ENCODE measurements around the gene PERM1. TPM values are rescaled to one million over a fixed set of nuclear protein-coding genes. Genes with fewer than 3 reads are reported as not detected.
"Not testable (repeated sequence)": the region's sequence is repeated elsewhere in the genome, so short reads cannot be mapped to it uniquely, and the experiment has no call there.

PERM1 gene
- total RNA-seq, 1 experiment from 2014 or later = 0.17 TPM

GRCh38 chr1:981491-981954 lies 370 bp downstream of the PERM1 start:
- DNase-seq (ENCODE audit: low spot score) = no peak
- in situ Hi-C loops (cut with HindIII; ENCODE audit: low sequenced_read_pairs) = no loop called here

- in situ Hi-C loops (cut with HindIII; ENCODE audit: low sequenced_read_pairs) = no loop called here
- no peak for DNase-seq (ENCODE audit: low spot score)
These were observed 1.1 kb downstream of the PERM1 start for GRCh38 chr1:980602-981395.

GRCh38 chr1:980137-980571 lies 1.7 kb downstream of the PERM1 start:
- no peak for DNase-seq (ENCODE audit: low spot score)
- in situ Hi-C loops (cut with HindIII; ENCODE audit: low sequenced_read_pairs) = no loop called here

- no peak for DNase-seq (ENCODE audit: low spot score)
- in situ Hi-C loops (cut with HindIII; ENCODE audit: low sequenced_read_pairs) = no loop called here
These were observed 2.2 kb downstream of the PERM1 start for GRCh38 chr1:979744-980072.

- in situ Hi-C loops (cut with HindIII; ENCODE audit: low sequenced_read_pairs) = no loop called here
These were observed 2.8 kb downstream of the PERM1 start for GRCh38 chr1:978835-979743.

GRCh38 chr1:978069-978834 lies 3.6 kb downstream of the PERM1 start:
- DNase-seq (ENCODE audit: low spot score) = no peak
- in situ Hi-C loops (cut with HindIII; ENCODE audit: low sequenced_read_pairs) = no loop called here

More at GRCh38 chr1:978835-979743, 2.8 kb downstream of the PERM1 start:
- no peak for DNase-seq (ENCODE audit: low spot score)

GRCh38 chr1:976791-977190 lies 5.1 kb downstream of the PERM1 start:
- DNase-seq (ENCODE audit: low spot score); in situ Hi-C loops (cut with HindIII; ENCODE audit: low sequenced_read_pairs): not testable (repeated sequence)

- in situ Hi-C loops (cut with HindIII; ENCODE audit: low sequenced_read_pairs) = no loop called here
- peak; percentile 34 for DNase-seq (ENCODE audit: low spot score)
These were observed 5.8 kb downstream of the PERM1 start for GRCh38 chr1:975896-976683.

- no peak for DNase-seq (ENCODE audit: low spot score)
- in situ Hi-C loops (cut with HindIII; ENCODE audit: low sequenced_read_pairs) = no loop called here
These were observed 6.5 kb downstream of the PERM1 start for GRCh38 chr1:975365-975764.

- in situ Hi-C loops (cut with HindIII; ENCODE audit: low sequenced_read_pairs) = no loop called here
- DNase-seq (ENCODE audit: low spot score) = no peak
These were observed 7.1 kb downstream of the PERM1 start for GRCh38 chr1:974687-975328.

GRCh38 chr1:974293-974640 lies 7.6 kb downstream of the PERM1 start:
- in situ Hi-C loops (cut with HindIII; ENCODE audit: low sequenced_read_pairs) = no loop called here
- DNase-seq (ENCODE audit: low spot score) = no peak

- in situ Hi-C loops (cut with HindIII; ENCODE audit: low sequenced_read_pairs) = no loop called here
- DNase-seq (ENCODE audit: low spot score) = no peak
These were observed 8.2 kb downstream of the PERM1 start for GRCh38 chr1:973459-974292.

GRCh38 chr1:972726-973458 lies 9.0 kb downstream of the PERM1 start:
- in situ Hi-C loops (cut with HindIII; ENCODE audit: low sequenced_read_pairs) = no loop called here
- DNase-seq (ENCODE audit: low spot score) = no peak

- DNase-seq (ENCODE audit: low spot score) = no peak
- in situ Hi-C loops (cut with HindIII; ENCODE audit: low sequenced_read_pairs) = no loop called here
These were observed 10.0 kb downstream of the PERM1 start for GRCh38 chr1:971751-972506.

GRCh38 chr1:970973-971730 lies 10.7 kb downstream of the PERM1 start:
- in situ Hi-C loops (cut with HindIII; ENCODE audit: low sequenced_read_pairs) = no loop called here

More at GRCh38 chr1:970973-971730, 10.7 kb downstream of the PERM1 start:
- no peak for DNase-seq (ENCODE audit: low spot score)

Measured in G401 (cell line).